GM12874 (cell line): Measurements from ENCODE around the gene ARSG.

Experiments used
- CTCF ChIP-seq: IDR thresholded peaks from 2 replicates; pipeline ENCODE4 v1.5.1; 2011; ENCODE audit warnings: low read depth, mild to moderate bottlenecking, control low read depth, low read length, moderate library complexity; ENCODE audit not compliant: insufficient read depth

ARSG gene

GRCh38 chr17:68288804-68289203, 2.5 kb upstream of the ARSG start:
- peak; percentile 22; the same call in 1 of the 2 replicates for TF ChIP-seq CTCF

GRCh38 chr17:68289473-68289872, 1.8 kb upstream of the ARSG start:
- no peak for TF ChIP-seq CTCF

- TF ChIP-seq CTCF, result no peak
Observed at GRCh38 chr17:68289936-68290267, 1.4 kb upstream of the ARSG start.

GRCh38 chr17:68290268-68290954, 884 bp upstream of the ARSG start:
- no peak for TF ChIP-seq CTCF

- no peak for TF ChIP-seq CTCF
Observed at GRCh38 chr17:68291836-68292688, 767 bp downstream of the ARSG start.

- 0 out of 2 replicates have a peak, but pooled peaks have one; percentile 1 for TF ChIP-seq CTCF
Observed at GRCh38 chr17:68292689-68293040, 1.4 kb downstream of the ARSG start.

GRCh38 chr17:68293490-68294195, 2.3 kb downstream of the ARSG start:
- no peak for TF ChIP-seq CTCF
